Right renal pelvis (tissue), 4 donors: ENCODE results near the gene B4GALT4. TPM values are rescaled to one million over a fixed set of nuclear protein-coding genes. Genes with fewer than 3 reads are reported as not detected.
"Not testable (repeated sequence)": the region's sequence is repeated elsewhere in the genome, so short reads cannot be mapped to it uniquely, and the experiment has no call there.

ENCODE experiments used
- DNase-seq, 4 donors: peaks; one replicate each; pipeline ENCODE4 v3.0.0-alpha.2; 2013; ENCODE audit warnings: low read depth in 4 of 4, low spot score in 3 of 4, missing footprints in 1 of 4
- polyA plus RNA-seq, 4 donors: library from polyadenylated mRNA; unstranded; fragments of 120-200 nt; gene quantifications; one replicate each; pipeline ENCODE4 v1.2.1, GENCODE V29; 2013; ENCODE audit not compliant: insufficient read length in 4 of 4

The B4GALT4 gene
- polyA plus RNA-seq, 4 donors = 32.6 to 34.8 (median 34.0) TPM

GRCh38 chr3:119206611-119207511 lies 33.8 kb downstream of the B4GALT4 start:
- DNase-seq = no peak

- no peak for DNase-seq
Observed at GRCh38 chr3:119205685-119206084, 35.0 kb downstream of the B4GALT4 start.

GRCh38 chr3:119205209-119205608 lies 35.5 kb downstream of the B4GALT4 start:
- no peak for DNase-seq

GRCh38 chr3:119195911-119196310 lies 44.8 kb downstream of the B4GALT4 start:
- DNase-seq = no peak

GRCh38 chr3:119195151-119195476 lies 45.6 kb downstream of the B4GALT4 start:
- DNase-seq = no peak

GRCh38 chr3:119194237-119195150 lies 46.2 kb downstream of the B4GALT4 start:
- no peak for DNase-seq

- DNase-seq = no peak
Observed at GRCh38 chr3:119191800-119192199, 48.9 kb downstream of the B4GALT4 start.

GRCh38 chr3:119187266-119187665 lies 53.4 kb downstream of the B4GALT4 start:
- DNase-seq = no peak

- no peak for DNase-seq
Observed at GRCh38 chr3:119184796-119185570, 55.7 kb downstream of the B4GALT4 start.

- no peak for DNase-seq
Observed at GRCh38 chr3:119184111-119184510, 56.6 kb downstream of the B4GALT4 start.

- no peak for DNase-seq
Observed at GRCh38 chr3:119181765-119182164, 58.9 kb downstream of the B4GALT4 start.

GRCh38 chr3:119177321-119177720 lies 63.4 kb downstream of the B4GALT4 start:
- no peak for DNase-seq

- no peak for DNase-seq
Observed at GRCh38 chr3:119176778-119177177, 63.9 kb downstream of the B4GALT4 start.

- DNase-seq = no peak
Observed at GRCh38 chr3:119175872-119176756, 64.6 kb downstream of the B4GALT4 start.

GRCh38 chr3:119173325-119173724 lies 67.4 kb downstream of the B4GALT4 start, which contains the start of gene UPK1B:
Gene UPK1B, plus strand, starts transcription at chr3:119173598. Its CDS starts 13,144 bp downstream, at chr3:119186742.
- peak in 1 of 4 donors; percentile 29 for DNase-seq

GRCh38 chr3:119170821-119171220 lies 69.9 kb downstream of the B4GALT4 start:
- no peak for DNase-seq

GRCh38 chr3:119164745-119165144 lies 75.9 kb downstream of the B4GALT4 start:
- not testable (repeated sequence) for DNase-seq
